Breast epithelium (tissue), 4 donors: ENCODE measurements around the gene KCTD11. TPM values are rescaled to one million over a fixed set of nuclear protein-coding genes. Genes with fewer than 3 reads are reported as not detected.

ENCODE experiments used
- DNase-seq, 2 donors: peaks; one replicate each; pipeline ENCODE4 v3.0.0-alpha.2; 2019; ENCODE audit warnings: low spot score in 2 of 2
- H3K27ac ChIP-seq, 2 donors: fragments of 200-600 bp; sonication (generic) in 1 of 2; one replicate each; pipeline ENCODE4 v1.5.1; 2016 to 2019; ENCODE audit warnings: mild to moderate bottlenecking in 1 of 2
- H3K27me3 ChIP-seq, 2 donors: fragments of 200-600 bp; sonication (generic) in 1 of 2; one replicate each; pipeline versions ENCODE4 v1.5.1 to v1.6.0; 2017 to 2019; ENCODE audit warnings: control low read depth in 1 of 2, mild to moderate bottlenecking in 1 of 2
- H3K36me3 ChIP-seq: fragments of 200-600 bp; one replicate; pipeline ENCODE4 v1.5.1; 2019
- H3K4me1 ChIP-seq, 2 donors: fragments of 200-600 bp; sonication (generic); one replicate each; pipeline ENCODE4 v1.5.1; 2016 to 2019; ENCODE audit warnings: control low read depth in 1 of 2
- H3K4me3 ChIP-seq, 3 donors: fragments of 200-600 bp; sonication (generic); 1 replicate in 2 of 3; 2 replicates in 1 of 3; pipeline ENCODE4 v1.5.1; 2016 to 2019; ENCODE audit warnings: mild to moderate bottlenecking in 3 of 3, moderate library complexity in 2 of 3
- H3K9me3 ChIP-seq, 2 donors: fragments of 200-600 bp; sonication (generic) in 1 of 2; one replicate each; pipeline ENCODE4 v1.5.1; 2016 to 2019; ENCODE audit warnings: control low read depth in 1 of 2
- CTCF ChIP-seq, 3 donors: fragments of 450-650 bp; IDR thresholded peaks; one replicate each; pipeline ENCODE4 v1.5.1; 2016 to 2017; ENCODE audit warnings: antibody characterized with exemption in 3 of 3, mild to moderate bottlenecking in 3 of 3, moderate library complexity in 3 of 3
- POLR2A ChIP-seq: fragments of 450-650 bp; IDR thresholded peaks from one replicate; pipeline ENCODE4 v1.6.1; 2016; ENCODE audit warnings: antibody characterized with exemption, mild to moderate bottlenecking, moderate library complexity
- POLR2AphosphoS5 ChIP-seq, 3 donors: sonication (generic); formaldehyde crosslinking; IDR thresholded peaks; one replicate each; pipeline ENCODE4 v1.6.1; 2017; ENCODE audit warnings: antibody characterized with exemption in 3 of 3
- intact Hi-C: fragments of 100-400 bp; cut with DNase I; formaldehyde crosslinking; loops from one replicate; pipeline ENCODE4 v1.15.1; 2023; ENCODE audit warnings: low total_unique reads
- total RNA-seq, 3 donors: library from RNA; depleted of rRNA; stranded (reverse); fragments of >200 nt; gene quantifications; one replicate each; pipeline ENCODE4 v1.1.0, GENCODE V29; 2016

KCTD11 gene
- total RNA-seq, 3 donors from 2014 or later: 9.1 to 11.5 (median 11.0) TPM

- Histone ChIP-seq H3K36me3 (peaks cover 9% of the 10 kb centered on the region), H3K27ac (peak overlapping the region in 1 of 2 donors; percentile 17), H3K4me1 (peaks cover 0 to 7% of the 10 kb centered on the region in 2 donors), H3K4me3 (no peak overlapping the region), H3K27me3 (no peaks in the 10 kb centered on the region), H3K9me3 (no peaks in the 10 kb centered on the region)
- no peak for TF ChIP-seq POLR2AphosphoS5 (IDR thresholded peaks at IDR 0.05)
- no peak for TF ChIP-seq POLR2A
- no peak for TF ChIP-seq CTCF (IDR thresholded peaks at IDR 0.05)
- intact Hi-C loops: no loop called here
- DNase-seq: no peak
Measured at GRCh38 chr17:7391307-7391706, 39.3 kb downstream of the KCTD11 start.

DNA sequence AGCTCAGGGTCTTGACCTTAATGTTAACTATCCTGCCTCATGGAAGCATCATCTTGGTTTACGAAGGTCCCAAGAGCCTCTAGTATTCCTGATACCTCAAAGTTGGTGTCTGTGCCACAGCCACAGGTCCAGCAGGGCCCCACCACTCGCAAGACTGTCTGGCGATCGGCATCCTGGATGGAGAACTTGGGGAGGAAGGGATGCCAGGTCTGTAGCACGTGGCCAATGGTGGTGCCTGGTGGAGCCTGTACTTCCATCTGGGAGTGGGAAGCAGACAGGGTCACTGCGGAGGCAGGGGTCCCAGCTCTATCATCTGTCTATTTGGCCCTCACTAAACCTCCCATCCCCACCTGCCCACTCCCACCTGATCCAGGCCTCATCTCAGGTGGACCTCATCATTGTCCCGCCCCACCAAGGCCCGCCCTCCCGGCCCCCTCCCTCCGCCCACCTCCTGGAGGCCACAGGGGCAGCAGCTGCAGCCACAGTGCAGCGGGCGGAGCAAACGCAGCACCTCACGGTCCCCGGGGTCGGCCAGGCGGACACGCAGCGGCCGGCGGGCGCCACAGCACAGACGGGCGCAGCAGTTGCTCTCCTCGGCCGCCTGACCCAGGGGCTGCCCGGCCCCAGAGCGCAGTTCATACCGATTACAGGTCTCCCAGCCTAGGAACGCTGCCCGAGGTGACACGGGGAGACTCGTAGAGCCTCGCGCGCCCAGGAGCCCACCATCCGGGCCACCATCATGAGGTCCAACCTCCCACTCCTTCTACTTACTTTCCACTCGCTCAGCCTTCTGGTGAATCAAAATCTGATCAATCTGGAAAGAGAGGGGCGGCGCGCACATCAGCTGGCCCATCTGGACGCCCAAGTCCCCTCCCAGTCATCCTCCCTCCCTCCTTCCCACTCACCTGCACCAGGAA, 41.0 kb downstream of the KCTD11 start:
- intact Hi-C loops: no loop called here
- peak overlapping the region in 1 of 2 donors; percentile 94 for H3K27ac ChIP-seq

GRCh38 chr17:7393613-7394451, 41.9 kb downstream of the KCTD11 start:
- peak overlapping the region; percentile 89 to 94 for H3K27ac ChIP-seq
- no peaks in the 10 kb centered on the region for H3K27me3 ChIP-seq
- H3K36me3 ChIP-seq: peaks cover 7% of the 10 kb centered on the region
- DNase-seq: no peak
- H3K9me3 ChIP-seq: no peaks in the 10 kb centered on the region
- H3K4me1 ChIP-seq: peaks cover 0 to 7% of the 10 kb centered on the region in 2 donors
- H3K4me3 ChIP-seq: peak overlapping the region; percentile 85 to 90 (median 90)
- intact Hi-C loops: no loop called here
- TF ChIP-seq POLR2AphosphoS5 (IDR thresholded peaks at IDR 0.05) (no peak), CTCF (IDR thresholded peaks at IDR 0.05) (no peak), POLR2A (no peak)

More for the DNA sequence above, 41.0 kb downstream of the KCTD11 start:
- peak overlapping the region; percentile 85 to 90 (median 90) for H3K4me3 ChIP-seq
- peaks cover 0 to 7% of the 10 kb centered on the region in 2 donors for H3K4me1 ChIP-seq
- H3K36me3 ChIP-seq: peaks cover 9% of the 10 kb centered on the region
- no peaks in the 10 kb centered on the region for H3K9me3 ChIP-seq
- DNase-seq: no peak
- H3K27me3 ChIP-seq: no peaks in the 10 kb centered on the region
- no peak for TF ChIP-seq CTCF (IDR thresholded peaks at IDR 0.05)
- no peak for TF ChIP-seq POLR2A
- TF ChIP-seq POLR2AphosphoS5 (IDR thresholded peaks at IDR 0.05): no peak

- intact Hi-C loops: loop anchor here (5.0 kb wide), 1 partner anchor 772 kb away; no protein-coding TSS in a partner anchor
- TF ChIP-seq POLR2AphosphoS5 (IDR thresholded peaks at IDR 0.05) (peak; percentile 48 to 86 (median 77)), CTCF (IDR thresholded peaks at IDR 0.05) (peak; percentile 55 to 64 (median 56)), POLR2A (peak; percentile 27)
- H3K36me3 ChIP-seq: no peaks in the 10 kb centered on the region
- peak; percentile 79 to 80 for DNase-seq
- peak within 1 kb of the TSS; percentile 85 to 90 (median 90) for H3K4me3 ChIP-seq
- H3K4me1 ChIP-seq: peaks cover 0 to 7% of the 10 kb centered on the region in 2 donors
- no peaks in the 10 kb centered on the region for H3K27me3 ChIP-seq
- peak within 1 kb of the TSS; percentile 89 to 94 for H3K27ac ChIP-seq
- no peaks in the 10 kb centered on the region for H3K9me3 ChIP-seq
Measured at GRCh38 chr17:7394452-7395191, 42.7 kb downstream of the KCTD11 start, which contains the start of gene PLSCR3. Gene PLSCR3 (minus strand): TSS chr17:7394525. CDS start chr17:7394110, 415 bp downstream.
